Measurements from ENCODE around the gene ZBTB43.

GRCh38 chr9:126777733-126778132 lies 27.1 kb upstream of the ZBTB43 start:
- TF ChIP-seq CTCF (IDR thresholded peaks at IDR 0.05; ENCODE audit: insufficient read depth, low read length, poor library complexity, severe bottlenecking) (no peak), EZH2phosphoT487 (conservative IDR thresholded peaks at IDR 0.05; ENCODE audit: low read length) (no peak)
